ENCODE results near the gene PAX8. TPM values are rescaled to one million over a fixed set of nuclear protein-coding genes. Genes with fewer than 3 reads are reported as not detected.

Gene PAX8
- total RNA-seq, 1 experiment from 2014 or later: 7.5 TPM

DNA sequence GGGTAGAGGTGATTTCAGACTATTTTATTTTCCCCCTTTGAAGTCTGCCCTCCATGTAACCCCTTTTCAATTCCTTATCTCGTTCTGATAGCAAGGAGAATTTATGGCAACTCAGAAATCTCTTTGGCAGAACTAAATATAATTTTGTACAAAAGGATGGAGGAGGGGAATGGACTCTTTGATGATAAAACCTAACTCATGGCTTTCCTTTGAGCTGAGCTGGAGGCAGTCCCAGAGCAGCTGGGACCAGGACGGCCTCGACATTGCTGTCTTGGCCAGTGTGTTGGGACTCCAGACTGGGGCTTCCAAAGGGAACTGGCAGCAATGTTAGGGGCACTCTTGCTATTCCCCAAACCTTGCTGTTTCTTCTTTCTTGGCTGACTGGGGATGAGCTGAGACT, 47.7 kb downstream of the PAX8 start:
- Mint-ChIP-seq H3K4me3 (ENCODE audit: unreplicated experiment) (peak overlapping the region; percentile 38), H3K9me3 (ENCODE audit: unreplicated experiment) (no peaks in the 10 kb centered on the region), H3K36me3 (ENCODE audit: insufficient read depth, unreplicated experiment) (peaks cover 22% of the 10 kb centered on the region), H3K27ac (ENCODE audit: unreplicated experiment) (peak overlapping the region; percentile 97), H3K4me1 (ENCODE audit: low read depth, unreplicated experiment) (peaks cover 68% of the 10 kb centered on the region), H3K27me3 (ENCODE audit: insufficient read depth, unreplicated experiment) (no peaks in the 10 kb centered on the region)
- BruUV-seq (replicated peaks): no TSS peak
- TF ChIP-seq, protein P1, sequence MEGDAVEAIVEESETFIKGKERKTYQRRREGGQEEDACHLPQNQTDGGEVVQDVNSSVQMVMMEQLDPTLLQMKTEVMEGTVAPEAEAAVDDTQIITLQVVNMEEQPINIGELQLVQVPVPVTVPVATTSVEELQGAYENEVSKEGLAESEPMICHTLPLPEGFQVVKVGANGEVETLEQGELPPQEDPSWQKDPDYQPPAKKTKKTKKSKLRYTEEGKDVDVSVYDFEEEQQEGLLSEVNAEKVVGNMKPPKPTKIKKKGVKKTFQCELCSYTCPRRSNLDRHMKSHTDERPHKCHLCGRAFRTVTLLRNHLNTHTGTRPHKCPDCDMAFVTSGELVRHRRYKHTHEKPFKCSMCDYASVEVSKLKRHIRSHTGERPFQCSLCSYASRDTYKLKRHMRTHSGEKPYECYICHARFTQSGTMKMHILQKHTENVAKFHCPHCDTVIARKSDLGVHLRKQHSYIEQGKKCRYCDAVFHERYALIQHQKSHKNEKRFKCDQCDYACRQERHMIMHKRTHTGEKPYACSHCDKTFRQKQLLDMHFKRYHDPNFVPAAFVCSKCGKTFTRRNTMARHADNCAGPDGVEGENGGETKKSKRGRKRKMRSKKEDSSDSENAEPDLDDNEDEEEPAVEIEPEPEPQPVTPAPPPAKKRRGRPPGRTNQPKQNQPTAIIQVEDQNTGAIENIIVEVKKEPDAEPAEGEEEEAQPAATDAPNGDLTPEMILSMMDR (IDR thresholded peaks at IDR 0.05; ENCODE audit: insufficient read depth in 1 of 2, low read depth in 1 of 2, low read length in 1 of 2, severe bottlenecking in 1 of 2, unreplicated experiment in 1 of 2): no peak
- Histone ChIP-seq H3K36me3 (ENCODE audit: control insufficient read depth, insufficient read depth, low read length) (no peaks in the 10 kb centered on the region), H3K4me3 (ENCODE audit: low read depth, low read length) (no peak overlapping the region), H3K27me3 (replicated peaks; ENCODE audit: control insufficient read depth, insufficient read depth, low read length) (no peaks in the 10 kb centered on the region), H3K9me3 (no peaks in the 10 kb centered on the region), H3K4me1 (peaks cover 72% of the 10 kb centered on the region)
- peak; percentile 74 for DNase-seq
- intact Hi-C loops (cut with micrococcal nuclease; ENCODE audit: unreplicated experiment): loop anchor here (1.0 kb wide), 2 partner anchors 13 to 27 kb away; no protein-coding TSS in a partner anchor
- CTCF ChIA-PET: interaction anchor here (0.8 to 3.9 kb wide), 12 partner anchors 9 to 151 kb away, joined by 3 to 47 read pairs (median 6); no protein-coding TSS in a partner anchor
- POLR2A ChIA-PET: interaction anchor here (0.6 to 1.5 kb wide), 5 partner anchors 10 to 152 kb away, joined by 3 to 10 read pairs (median 5); no protein-coding TSS in a partner anchor

DNA sequence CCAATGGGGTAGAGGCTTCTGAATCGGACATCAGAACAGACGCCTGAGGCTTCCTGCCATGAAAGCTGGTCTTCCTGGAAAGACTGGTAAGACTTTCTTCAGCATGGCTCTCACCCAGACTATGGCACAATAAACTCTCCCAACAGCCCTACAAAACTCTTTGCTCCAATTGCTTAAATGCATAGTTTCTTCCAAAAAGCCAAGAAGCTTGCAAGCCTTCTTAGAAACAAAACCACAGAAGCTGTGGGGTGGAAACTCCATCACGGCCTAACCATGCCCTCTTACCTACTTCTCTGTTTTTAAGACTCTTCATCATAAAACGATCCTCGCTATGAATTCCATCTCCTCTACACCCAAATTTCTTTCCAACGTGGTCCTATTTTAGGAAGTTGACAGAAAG, 48.2 kb downstream of the PAX8 start:
- no peaks in the 10 kb centered on the region for H3K36me3 ChIP-seq (ENCODE audit: control insufficient read depth, insufficient read depth, low read length)
- TF ChIP-seq, protein P1 (IDR thresholded peaks at IDR 0.05; ENCODE audit: insufficient read depth in 1 of 2, low read depth in 1 of 2, low read length in 1 of 2, severe bottlenecking in 1 of 2, unreplicated experiment in 1 of 2): no peak
- H3K27me3 Mint-ChIP-seq (ENCODE audit: insufficient read depth, unreplicated experiment): no peaks in the 10 kb centered on the region
- no peak overlapping the region for H3K4me3 ChIP-seq (ENCODE audit: low read depth, low read length)
- intact Hi-C loops (cut with micrococcal nuclease; ENCODE audit: unreplicated experiment): no loop called here
- no TSS peak for BruUV-seq (replicated peaks)
- H3K4me1 ChIP-seq: peaks cover 72% of the 10 kb centered on the region
- no peak for DNase-seq
- H3K4me3 Mint-ChIP-seq (ENCODE audit: unreplicated experiment): peak overlapping the region; percentile 38
- H3K4me1 Mint-ChIP-seq (ENCODE audit: low read depth, unreplicated experiment): peaks cover 68% of the 10 kb centered on the region
- no peaks in the 10 kb centered on the region for H3K9me3 Mint-ChIP-seq (ENCODE audit: unreplicated experiment)
- H3K9me3 ChIP-seq: no peaks in the 10 kb centered on the region
- no peaks in the 10 kb centered on the region for H3K27me3 ChIP-seq (replicated peaks; ENCODE audit: control insufficient read depth, insufficient read depth, low read length)
- CTCF ChIA-PET: interaction anchor here (0.8 to 3.9 kb wide), 12 partner anchors 10 to 150 kb away, joined by 3 to 47 read pairs (median 6); no protein-coding TSS in a partner anchor
- peak overlapping the region; percentile 97 for H3K27ac Mint-ChIP-seq (ENCODE audit: unreplicated experiment)
- H3K36me3 Mint-ChIP-seq (ENCODE audit: insufficient read depth, unreplicated experiment): peaks cover 20% of the 10 kb centered on the region
- POLR2A ChIA-PET: interaction anchor here (0.6 to 1.5 kb wide), 4 partner anchors 13 to 32 kb away, joined by 3 to 10 read pairs (median 5); no protein-coding TSS in a partner anchor

DNA sequence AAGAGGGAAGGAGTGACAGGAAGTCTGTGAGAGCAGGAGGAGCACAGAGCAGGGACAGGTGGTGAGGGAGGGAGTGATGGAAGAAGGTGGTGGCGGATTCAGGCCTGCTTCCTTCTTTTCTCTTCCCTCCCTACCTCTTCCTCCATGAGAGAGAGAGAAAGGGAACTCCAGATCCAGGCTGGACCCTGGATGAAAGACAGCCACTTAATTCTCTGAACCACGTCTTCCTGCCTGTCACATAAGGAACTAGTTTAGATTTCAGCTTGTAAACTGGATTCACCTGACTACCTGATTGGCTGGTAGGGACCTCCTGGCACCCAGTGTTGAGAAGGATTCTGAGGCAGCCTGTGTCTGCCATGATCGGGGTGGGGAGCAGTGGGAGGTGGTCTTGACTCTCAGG, 48.9 kb downstream of the PAX8 start:
- peaks cover 71% of the 10 kb centered on the region for H3K4me1 ChIP-seq

More for the DNA sequence above, 48.9 kb downstream of the PAX8 start:
- H3K36me3 ChIP-seq (ENCODE audit: control insufficient read depth, insufficient read depth, low read length): no peaks in the 10 kb centered on the region
- Mint-ChIP-seq H3K36me3 (ENCODE audit: insufficient read depth, unreplicated experiment) (peaks cover 12% of the 10 kb centered on the region), H3K4me3 (ENCODE audit: unreplicated experiment) (peak overlapping the region; percentile 18), H3K27me3 (ENCODE audit: insufficient read depth, unreplicated experiment) (no peaks in the 10 kb centered on the region), H3K4me1 (ENCODE audit: low read depth, unreplicated experiment) (peaks cover 63% of the 10 kb centered on the region), H3K27ac (ENCODE audit: unreplicated experiment) (peak overlapping the region; percentile 97), H3K9me3 (ENCODE audit: unreplicated experiment) (no peaks in the 10 kb centered on the region)
- no TSS peak for BruUV-seq (replicated peaks)
- H3K27me3 ChIP-seq (replicated peaks; ENCODE audit: control insufficient read depth, insufficient read depth, low read length): no peaks in the 10 kb centered on the region
- no peak overlapping the region for H3K4me3 ChIP-seq (ENCODE audit: low read depth, low read length)
- ChIA-PET POLR2A (interaction anchor here (0.6 kb wide), 1 partner anchor 12 kb away, joined by 3 read pairs; no protein-coding TSS in a partner anchor), CTCF (interaction anchor here (0.6 to 3.9 kb wide), 5 partner anchors 12 to 31 kb away, joined by 3 to 47 read pairs (median 4); no protein-coding TSS in a partner anchor)
- intact Hi-C loops (cut with micrococcal nuclease; ENCODE audit: unreplicated experiment): no loop called here
- no peak for DNase-seq
- TF ChIP-seq, protein P1 (IDR thresholded peaks at IDR 0.05; ENCODE audit: insufficient read depth in 1 of 2, low read depth in 1 of 2, low read length in 1 of 2, severe bottlenecking in 1 of 2, unreplicated experiment in 1 of 2): no peak
- no peaks in the 10 kb centered on the region for H3K9me3 ChIP-seq

Data from Caco-2 (cell line).